PFSK-1 (cell line): Measurements from ENCODE around the gene TAC4.

Experiments used
- FOXP2 ChIP-seq: optimal IDR thresholded peaks from 2 replicates; pipeline ENCODE3; 2011; ENCODE audit warnings: borderline replicate concordance, control low read depth, inconsistent platforms; ENCODE audit not compliant: insufficient read depth; ENCODE audit errors: extremely low read length, extremely low read depth
- POLR2AphosphoS5 ChIP-seq: IDR thresholded peaks from 2 replicates; pipeline ENCODE4 v1.6.1; 2012; ENCODE audit warnings: low read depth, mild to moderate bottlenecking, control low read depth, low read length, moderate library complexity
- REST ChIP-seq, 2 experiments: IDR thresholded peaks; 2 replicates each; pipeline versions ENCODE4 v1.6.1 to v1.8.0; 2011 to 2012; ENCODE audit warnings: low read depth in 2 of 2, low read length in 2 of 2, control low read depth in 1 of 2, inconsistent platforms in 1 of 2, mild to moderate bottlenecking in 1 of 2, moderate library complexity in 1 of 2; ENCODE audit not compliant: insufficient read depth in 1 of 2
- SIN3A ChIP-seq: IDR thresholded peaks from 2 replicates; pipeline ENCODE4 v1.6.1; 2012; ENCODE audit warnings: mild to moderate bottlenecking, low read length, moderate library complexity, borderline replicate concordance; ENCODE audit not compliant: insufficient read depth
- TAF1 ChIP-seq: IDR thresholded peaks from 2 replicates; pipeline ENCODE4 v1.6.1; 2012; ENCODE audit warnings: low read length, control low read depth, borderline replicate concordance; ENCODE audit not compliant: insufficient read depth

The TAC4 gene

DNA sequence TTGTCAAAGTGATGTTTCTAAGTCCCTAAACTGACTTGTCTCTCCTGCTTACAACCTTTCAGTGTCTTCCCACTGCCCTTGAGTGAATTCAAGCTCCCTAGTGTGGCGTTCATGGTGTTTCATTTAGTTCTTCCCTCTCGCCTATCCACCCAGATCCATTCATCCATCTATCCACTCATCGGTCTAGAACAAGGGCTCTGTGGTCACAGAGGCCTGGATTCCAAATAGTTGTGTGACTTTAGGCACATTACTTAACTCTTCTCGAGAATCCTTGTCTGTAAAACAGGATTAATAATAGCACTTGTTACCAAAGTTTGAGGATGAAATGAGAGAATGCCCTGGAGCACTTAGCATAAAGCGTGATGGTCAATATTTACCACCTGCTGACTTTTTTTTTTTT, 870 bp upstream of the TAC4 start:
- no peak for TF ChIP-seq FOXP2

- no peak for TF ChIP-seq REST (IDR thresholded peaks at IDR 0.05; ENCODE audit: insufficient read depth in 1 of 2, low read depth in 2 of 2, low read length in 2 of 2)
- no peak for TF ChIP-seq SIN3A
- TF ChIP-seq POLR2AphosphoS5, result no peak
- TF ChIP-seq FOXP2, result no peak
- no peak for TF ChIP-seq TAF1
Observed at GRCh38 chr17:49846938-49847712, 744 bp downstream of the TAC4 start.

GRCh38 chr17:49845321-49845720, 2.5 kb downstream of the TAC4 start:
- TF ChIP-seq REST (IDR thresholded peaks at IDR 0.05; ENCODE audit: insufficient read depth in 1 of 2, low read depth in 2 of 2, low read length in 2 of 2) (no peak), FOXP2 (no peak)

DNA sequence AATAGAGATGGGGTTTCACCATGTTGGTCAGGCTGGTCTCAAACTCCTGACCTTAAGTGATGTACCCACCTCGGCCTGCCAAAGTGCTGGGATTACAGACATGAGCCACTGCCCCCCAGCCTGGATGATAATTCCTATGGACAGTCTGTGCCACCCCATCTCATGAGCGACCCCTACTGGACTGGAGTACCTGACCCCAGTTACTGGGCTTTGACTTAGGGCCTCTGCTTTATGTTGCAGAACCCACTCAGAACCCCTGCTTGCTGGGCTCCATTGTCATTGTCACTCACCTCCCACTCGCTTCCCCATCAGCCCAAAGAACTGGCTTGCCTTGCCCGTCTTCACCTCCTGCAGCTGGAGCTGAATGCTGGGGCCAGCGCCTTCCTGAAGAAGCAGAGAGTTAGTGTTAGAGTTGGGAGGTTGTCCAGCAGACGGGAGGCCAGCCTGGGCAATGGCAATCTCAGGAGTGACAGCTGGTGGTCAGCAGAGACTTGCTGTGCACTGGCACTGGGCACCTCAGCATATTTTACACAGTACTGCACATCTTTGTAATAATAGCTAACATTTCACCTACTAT, 4.0 kb downstream of the TAC4 start:
- TF ChIP-seq FOXP2, result no peak
- no peak for TF ChIP-seq SIN3A

- TF ChIP-seq FOXP2, result no peak
- TF ChIP-seq REST (IDR thresholded peaks at IDR 0.05; ENCODE audit: insufficient read depth in 1 of 2, low read depth in 2 of 2, low read length in 2 of 2), result no peak
- TF ChIP-seq POLR2AphosphoS5, result no peak
- TF ChIP-seq SIN3A, result no peak
- no peak for TF ChIP-seq TAF1
Observed at GRCh38 chr17:49842846-49843245, 5.0 kb downstream of the TAC4 start.

- TF ChIP-seq REST (IDR thresholded peaks at IDR 0.05; ENCODE audit: insufficient read depth in 1 of 2, low read depth in 2 of 2, low read length in 2 of 2) (no peak), TAF1 (no peak), POLR2AphosphoS5 (no peak), FOXP2 (no peak), SIN3A (no peak)
Observed at GRCh38 chr17:49842371-49842770, 5.5 kb downstream of the TAC4 start.
